Nephron (organoid): ENCODE data around the gene MYOC.

Experiments
- H3K27ac Mint-ChIP-seq, 3 experiments: 2 replicates each; pipeline ENCODE4 v1.8.0; 2020; ENCODE audit warnings: mixed read lengths in 3 of 3, mild to moderate bottlenecking in 2 of 3, moderate library complexity in 1 of 3
- H3K27me3 Mint-ChIP-seq: 2 replicates; pipeline ENCODE4 v1.8.0; 2021; ENCODE audit warnings: low read depth, mild to moderate bottlenecking, moderate library complexity, mixed read lengths
- H3K36me3 Mint-ChIP-seq: 2 replicates; pipeline ENCODE4 v1.8.0; 2020; ENCODE audit warnings: low read depth, mixed read lengths
- H3K4me1 Mint-ChIP-seq: 2 replicates; pipeline ENCODE4 v1.8.0; 2020; ENCODE audit warnings: mixed read lengths
- H3K4me3 Mint-ChIP-seq, 3 experiments: 2 replicates each; pipeline ENCODE4 v1.8.0; 2020; ENCODE audit warnings: mild to moderate bottlenecking in 3 of 3, mixed read lengths in 3 of 3, moderate library complexity in 2 of 3
- H3K9me3 Mint-ChIP-seq: 2 replicates; pipeline ENCODE4 v1.8.0; 2020; ENCODE audit warnings: mixed read lengths
- CTCF ChIP-seq, 3 experiments: fragments of 200-600 bp; sonication (generic); IDR thresholded peaks; one replicate each; pipeline ENCODE4 v1.5.0; 2021; ENCODE audit warnings: antibody characterized with exemption in 3 of 3; ENCODE audit not compliant: unreplicated experiment in 3 of 3

MYOC gene

GRCh38 chr1:171654201-171654941 lies 1.9 kb upstream of the MYOC start:
- H3K36me3 Mint-ChIP-seq: no peaks in the 10 kb centered on the region
- H3K4me3 Mint-ChIP-seq: peak overlapping the region in 2 of 3 experiments; percentile 1 to 38
- no peaks in the 10 kb centered on the region for H3K9me3 Mint-ChIP-seq
- no peak for TF ChIP-seq CTCF (IDR thresholded peaks at IDR 0.05; ENCODE audit: unreplicated experiment in 3 of 3)
- H3K27ac Mint-ChIP-seq: peak overlapping the region; percentile 99 to 100 (median 99)
- H3K4me1 Mint-ChIP-seq: peaks cover 37% of the 10 kb centered on the region
- H3K27me3 Mint-ChIP-seq: peaks cover 4% of the 10 kb centered on the region

- no peaks in the 10 kb centered on the region for H3K36me3 Mint-ChIP-seq
- H3K27me3 Mint-ChIP-seq: peaks cover 4% of the 10 kb centered on the region
- peaks cover 37% of the 10 kb centered on the region for H3K4me1 Mint-ChIP-seq
- no peaks in the 10 kb centered on the region for H3K9me3 Mint-ChIP-seq
- no peak for TF ChIP-seq CTCF (IDR thresholded peaks at IDR 0.05; ENCODE audit: unreplicated experiment in 3 of 3)
- peak overlapping the region; percentile 99 to 100 (median 99) for H3K27ac Mint-ChIP-seq
- no peak overlapping the region for H3K4me3 Mint-ChIP-seq
These were observed 1.3 kb upstream of the MYOC start for GRCh38 chr1:171653796-171654195.

- H3K27me3 Mint-ChIP-seq: no peaks in the 10 kb centered on the region
- H3K4me3 Mint-ChIP-seq: no peak overlapping the region
- peaks cover 17% of the 10 kb centered on the region for H3K4me1 Mint-ChIP-seq
- no peak for TF ChIP-seq CTCF (IDR thresholded peaks at IDR 0.05; ENCODE audit: unreplicated experiment in 3 of 3)
- H3K9me3 Mint-ChIP-seq: no peaks in the 10 kb centered on the region
- peak overlapping the region in 2 of 3 experiments; percentile 61 to 83 for H3K27ac Mint-ChIP-seq
- no peaks in the 10 kb centered on the region for H3K36me3 Mint-ChIP-seq
These were observed 6.3 kb downstream of the MYOC start for GRCh38 chr1:171646249-171646560.

GRCh38 chr1:171645553-171646248 lies 6.8 kb downstream of the MYOC start:
- Mint-ChIP-seq H3K4me3 (no peak overlapping the region), H3K36me3 (no peaks in the 10 kb centered on the region), H3K27ac (peak overlapping the region; percentile 53 to 83 (median 61)), H3K9me3 (no peaks in the 10 kb centered on the region), H3K27me3 (no peaks in the 10 kb centered on the region), H3K4me1 (peaks cover 17% of the 10 kb centered on the region)
- TF ChIP-seq CTCF (IDR thresholded peaks at IDR 0.05; ENCODE audit: unreplicated experiment in 3 of 3): no peak

GRCh38 chr1:171644805-171645483 lies 7.5 kb downstream of the MYOC start:
- Mint-ChIP-seq H3K36me3 (no peaks in the 10 kb centered on the region), H3K4me1 (peaks cover 17% of the 10 kb centered on the region), H3K27ac (peak overlapping the region; percentile 53 to 83 (median 61)), H3K27me3 (no peaks in the 10 kb centered on the region), H3K9me3 (no peaks in the 10 kb centered on the region), H3K4me3 (no peak overlapping the region)
- TF ChIP-seq CTCF (IDR thresholded peaks at IDR 0.05; ENCODE audit: unreplicated experiment in 3 of 3): peak; percentile 65 to 79 (median 71)
